ENCODE data around the gene COG6. TPM values are rescaled to one million over a fixed set of nuclear protein-coding genes. Genes with fewer than 3 reads are reported as not detected.

Gene COG6
- total RNA-seq, 2 experiments from 2014 or later, result 13.8 to 16.0 TPM

- H3K36me3 Mint-ChIP-seq (ENCODE audit: low read depth), result no peaks in the 10 kb centered on the region
- ChIA-PET CTCF (interaction anchor here (0.6 to 2.4 kb wide), 9 partner anchors 10 to 561 kb away, joined by 3 to 6 read pairs (median 3); no protein-coding TSS in a partner anchor), POLR2A (no interaction called here)
- Histone ChIP-seq H3K36me3 (ENCODE audit: insufficient read depth, low read length) (no peaks in the 10 kb centered on the region), H3K4me1 (ENCODE audit: insufficient read depth, low read length) (no peaks in the 10 kb centered on the region), H3K27ac (ENCODE audit: low read depth in 1 of 2, low read length in 2 of 2) (no peak overlapping the region), H3K4me3 (ENCODE audit: low read length) (no peak overlapping the region), H3K9me3 (ENCODE audit: control insufficient read depth in 1 of 2, insufficient read depth in 1 of 2, low read length in 2 of 2) (no peaks in the 10 kb centered on the region), H3K27me3 (ENCODE audit: control insufficient read depth in 1 of 2, insufficient read depth in 2 of 2, low read length in 2 of 2) (peaks cover 0 to 4% of the 10 kb centered on the region in 2 experiments)
- intact Hi-C loops (cut with DNase I, micrococcal nuclease), result loop anchor here in 1 of 2 experiments (5.0 kb wide), 1 partner anchor 640 kb away; no protein-coding TSS in a partner anchor
- peaks cover 33% of the 10 kb centered on the region for H3K27me3 Mint-ChIP-seq
- no peak for ATAC-seq (ENCODE audit: poor library complexity)
- TF ChIP-seq, protein P1, sequence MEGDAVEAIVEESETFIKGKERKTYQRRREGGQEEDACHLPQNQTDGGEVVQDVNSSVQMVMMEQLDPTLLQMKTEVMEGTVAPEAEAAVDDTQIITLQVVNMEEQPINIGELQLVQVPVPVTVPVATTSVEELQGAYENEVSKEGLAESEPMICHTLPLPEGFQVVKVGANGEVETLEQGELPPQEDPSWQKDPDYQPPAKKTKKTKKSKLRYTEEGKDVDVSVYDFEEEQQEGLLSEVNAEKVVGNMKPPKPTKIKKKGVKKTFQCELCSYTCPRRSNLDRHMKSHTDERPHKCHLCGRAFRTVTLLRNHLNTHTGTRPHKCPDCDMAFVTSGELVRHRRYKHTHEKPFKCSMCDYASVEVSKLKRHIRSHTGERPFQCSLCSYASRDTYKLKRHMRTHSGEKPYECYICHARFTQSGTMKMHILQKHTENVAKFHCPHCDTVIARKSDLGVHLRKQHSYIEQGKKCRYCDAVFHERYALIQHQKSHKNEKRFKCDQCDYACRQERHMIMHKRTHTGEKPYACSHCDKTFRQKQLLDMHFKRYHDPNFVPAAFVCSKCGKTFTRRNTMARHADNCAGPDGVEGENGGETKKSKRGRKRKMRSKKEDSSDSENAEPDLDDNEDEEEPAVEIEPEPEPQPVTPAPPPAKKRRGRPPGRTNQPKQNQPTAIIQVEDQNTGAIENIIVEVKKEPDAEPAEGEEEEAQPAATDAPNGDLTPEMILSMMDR (IDR thresholded peaks at IDR 0.05), result peak; percentile 97
- peak; percentile 12 to 73 (median 44) for DNase-seq
- no peak overlapping the region for H3K27ac Mint-ChIP-seq
- no peaks in the 10 kb centered on the region for H3K4me1 Mint-ChIP-seq (ENCODE audit: low read depth)
- no peaks in the 10 kb centered on the region for H3K9me3 Mint-ChIP-seq
- H3K4me3 Mint-ChIP-seq, result no peak overlapping the region
These were observed 43.3 kb upstream of the COG6 start for GRCh38 chr13:39612023-39612637.

GRCh38 chr13:39616087-39616694 lies 39.3 kb upstream of the COG6 start:
- Histone ChIP-seq H3K4me1 (ENCODE audit: insufficient read depth, low read length) (no peaks in the 10 kb centered on the region), H3K36me3 (ENCODE audit: insufficient read depth, low read length) (no peaks in the 10 kb centered on the region), H3K9me3 (ENCODE audit: control insufficient read depth in 1 of 2, insufficient read depth in 1 of 2, low read length in 2 of 2) (no peaks in the 10 kb centered on the region), H3K27me3 (ENCODE audit: control insufficient read depth in 1 of 2, insufficient read depth in 2 of 2, low read length in 2 of 2) (peaks cover 0 to 6% of the 10 kb centered on the region in 2 experiments), H3K4me3 (ENCODE audit: low read length) (no peak overlapping the region), H3K27ac (ENCODE audit: low read depth in 1 of 2, low read length in 2 of 2) (no peak overlapping the region)
- H3K27ac Mint-ChIP-seq, result no peak overlapping the region
- intact Hi-C loops (cut with DNase I, micrococcal nuclease), result loop anchor here (2.0 to 5.0 kb wide), 3 partner anchors 61 to 644 kb away; no protein-coding TSS in a partner anchor
- peaks cover 33% of the 10 kb centered on the region for H3K27me3 Mint-ChIP-seq
- H3K36me3 Mint-ChIP-seq (ENCODE audit: low read depth), result no peaks in the 10 kb centered on the region
- no peak overlapping the region for H3K4me3 Mint-ChIP-seq
- CTCF ChIA-PET, result interaction anchor here (0.5 to 1.1 kb wide), 8 partner anchors 9 to 625 kb away, joined by 3 to 8 read pairs (median 4); no protein-coding TSS in a partner anchor
- DNase-seq (peak in 9 of 14 experiments; percentile 2 to 74 (median 17)), ATAC-seq (ENCODE audit: poor library complexity) (peak; percentile 78)
- no peaks in the 10 kb centered on the region for H3K4me1 Mint-ChIP-seq (ENCODE audit: low read depth)
- POLR2A ChIA-PET, result no interaction called here
- H3K9me3 Mint-ChIP-seq, result no peaks in the 10 kb centered on the region
- TF ChIP-seq, protein P1 (IDR thresholded peaks at IDR 0.05), result peak; percentile 85

- Mint-ChIP-seq H3K4me1 (ENCODE audit: low read depth) (no peaks in the 10 kb centered on the region), H3K27ac (no peak overlapping the region), H3K4me3 (no peak overlapping the region), H3K9me3 (no peaks in the 10 kb centered on the region), H3K27me3 (peaks cover 34% of the 10 kb centered on the region), H3K36me3 (ENCODE audit: low read depth) (no peaks in the 10 kb centered on the region)
- ATAC-seq (ENCODE audit: poor library complexity) (no peak), DNase-seq (no peak)
- Histone ChIP-seq H3K4me3 (ENCODE audit: low read length) (no peak overlapping the region), H3K4me1 (ENCODE audit: insufficient read depth, low read length) (no peaks in the 10 kb centered on the region), H3K27me3 (ENCODE audit: control insufficient read depth in 1 of 2, insufficient read depth in 2 of 2, low read length in 2 of 2) (peaks cover 0 to 6% of the 10 kb centered on the region in 2 experiments), H3K9me3 (ENCODE audit: control insufficient read depth in 1 of 2, insufficient read depth in 1 of 2, low read length in 2 of 2) (no peaks in the 10 kb centered on the region), H3K27ac (ENCODE audit: low read depth in 1 of 2, low read length in 2 of 2) (no peak overlapping the region), H3K36me3 (ENCODE audit: insufficient read depth, low read length) (no peaks in the 10 kb centered on the region)
- ChIA-PET POLR2A (no interaction called here), CTCF (no interaction called here)
- TF ChIP-seq, protein P1 (IDR thresholded peaks at IDR 0.05), result no peak
- intact Hi-C loops (cut with DNase I, micrococcal nuclease), result loop anchor here (5.0 kb wide), 2 partner anchors 59 to 646 kb away; no protein-coding TSS in a partner anchor
These were observed 36.9 kb upstream of the COG6 start for GRCh38 chr13:39618561-39618960.
